ENCODE data around the gene CACNG7.

- TF ChIP-seq EZH2 (IDR thresholded peaks at IDR 0.05; ENCODE audit: low read length, unreplicated experiment) (no peak), CTCF (conservative IDR thresholded peaks at IDR 0.05; ENCODE audit: low read depth, low read length) (peak; percentile 67)
Measured at GRCh38 chr19:53881482-53882390, 27.3 kb upstream of the CACNG7 start, which contains the start of gene PRKCG.

Data from PC-3 (cell line).